H1 (cell line): ENCODE results near the gene IFTAP. TPM values are rescaled to one million over a fixed set of nuclear protein-coding genes. Genes with fewer than 3 reads are reported as not detected.

Source experiments
- CTCF ChIA-PET: fragments of 300-600 bp; sonication (Branson Sonifier 250); formaldehyde crosslinking; loops from one replicate; lab custom pipeline; 2021; ENCODE audit not compliant: partially characterized antibody; lab: Charles Lee
- POLR2A ChIA-PET: fragments of 300-600 bp; sonication (Branson Sonifier 250); formaldehyde crosslinking; loops from one replicate; lab custom pipeline; 2021; ENCODE audit warnings: inconsistent platforms; ENCODE audit not compliant: partially characterized antibody; lab: Charles Lee
- DNase-seq, 2 experiments: peaks; one replicate each; pipeline versions ENCODE4 v3.0.0 to v3.0.0-alpha.2; 2010 to 2022; ENCODE audit warnings: low spot score in 2 of 2, low read depth in 1 of 2, mixed read lengths in 1 of 2
- FAIRE-seq: peaks from 2 replicates; lab custom pipeline; 2011; peaks lifted over from hg19 to GRCh38; lab: Jason Lieb, UNC
- H2AFZ ChIP-seq: 2 replicates; pipeline ENCODE4 v1.8.1; 2012; ENCODE audit warnings: low read length, inconsistent platforms
- H2AK5ac ChIP-seq: 2 replicates; pipeline ENCODE4 v1.6.1; 2013; ENCODE audit warnings: low read depth, low read length
- H2BK120ac ChIP-seq: replicated peaks from 2 replicates; pipeline ENCODE3; 2013; ENCODE audit warnings: low read depth, low read length, inconsistent platforms
- H2BK12ac ChIP-seq: 2 replicates; pipeline ENCODE4 v1.6.1; 2013; ENCODE audit warnings: low read depth, low read length
- H2BK15ac ChIP-seq: 2 replicates; pipeline ENCODE4 v1.6.1; 2013; ENCODE audit warnings: low read length
- H2BK20ac ChIP-seq: 2 replicates; pipeline ENCODE4 v1.6.1; 2013; ENCODE audit warnings: low read length
- H2BK5ac ChIP-seq: 2 replicates; pipeline ENCODE4 v1.6.1; 2013; ENCODE audit warnings: low read depth, low read length
- H3K14ac ChIP-seq: 2 replicates; pipeline ENCODE4 v1.6.1; 2013; ENCODE audit warnings: inconsistent platforms; ENCODE audit not compliant: insufficient read length
- H3K18ac ChIP-seq: 2 replicates; pipeline ENCODE4 v1.6.1; 2013; ENCODE audit warnings: low read length; ENCODE audit errors: extremely low read depth
- H3K23ac ChIP-seq: 2 replicates; pipeline ENCODE4 v1.6.1; 2013; ENCODE audit warnings: inconsistent platforms; ENCODE audit not compliant: insufficient read length
- H3K23me2 ChIP-seq: 2 replicates; pipeline ENCODE4 v1.6.1; 2013; ENCODE audit warnings: low read depth, low read length
- H3K27ac ChIP-seq: 2 replicates; pipeline ENCODE4 v1.6.1; 2011; ENCODE audit warnings: low read depth, low read length, inconsistent platforms
- H3K27me3 ChIP-seq, 4 experiments: replicated peaks in 1 of 4; 1 replicate in 1 of 4; 2 replicates in 3 of 4; pipeline versions ENCODE4 v1.6.1 to v1.8.1; 2011 to 2013; ENCODE audit warnings: low read length in 3 of 4, mild to moderate bottlenecking in 3 of 4, inconsistent platforms in 2 of 4, mixed read lengths in 2 of 4, moderate library complexity in 1 of 4; ENCODE audit not compliant: control insufficient read depth in 3 of 4, insufficient read depth in 3 of 4; ENCODE audit errors: extremely low read depth in 1 of 4
- H3K36me3 ChIP-seq, 4 experiments: 2 replicates each; pipeline versions ENCODE4 v1.6.1 to v1.8.1; 2011 to 2013; ENCODE audit warnings: mild to moderate bottlenecking in 4 of 4, low read length in 3 of 4, moderate library complexity in 2 of 4, control low read depth in 1 of 4, inconsistent platforms in 1 of 4; ENCODE audit not compliant: insufficient read depth in 4 of 4, control insufficient read depth in 2 of 4
- H3K4ac ChIP-seq: replicated peaks from 2 replicates; pipeline ENCODE3; 2013; ENCODE audit warnings: low read length, low read depth, mixed read lengths, inconsistent platforms; ENCODE audit not compliant: insufficient read length
- H3K4me1 ChIP-seq, 4 experiments: replicated peaks in 1 of 4; 1 replicate in 1 of 4; 2 replicates in 3 of 4; pipeline versions ENCODE4 v1.6.1 to v1.8.1; 2011 to 2013; ENCODE audit warnings: low read length in 3 of 4, inconsistent platforms in 2 of 4, mixed read lengths in 1 of 4; ENCODE audit not compliant: insufficient read depth in 4 of 4, control insufficient read depth in 3 of 4
- H3K4me2 ChIP-seq, 2 experiments: 2 replicates each; pipeline versions ENCODE4 v1.6.1 to v1.8.1; 2011 to 2013; ENCODE audit warnings: low read depth in 2 of 2, low read length in 2 of 2, control low read depth in 1 of 2, inconsistent platforms in 1 of 2, mild to moderate bottlenecking in 1 of 2; ENCODE audit not compliant: insufficient read depth in 1 of 2
- H3K4me3 ChIP-seq, 4 experiments: fragments of 200-600, 300-600 bp in 1 of 4; sonication (generic), shearing (Covaris generic), sonication (Bioruptor Twin) in 1 of 4; 2 replicates each; pipeline versions ENCODE4 v1.5.1 to v1.8.1; 2011 to 2016; ENCODE audit warnings: low read length in 4 of 4, low read depth in 3 of 4, control low read depth in 2 of 4, inconsistent platforms in 2 of 4, mild to moderate bottlenecking in 2 of 4, mixed read lengths in 1 of 4, moderate library complexity in 1 of 4; ENCODE audit not compliant: insufficient read depth in 2 of 4; ENCODE audit errors: extremely low read depth in 1 of 4
- H3K56ac ChIP-seq: replicated peaks from 2 replicates; pipeline ENCODE3; 2013; ENCODE audit warnings: low read depth, mild to moderate bottlenecking, mixed read lengths, low read length, inconsistent platforms; ENCODE audit not compliant: insufficient read length
- H3K79me1 ChIP-seq: 2 replicates; pipeline ENCODE4 v1.6.1; 2013; ENCODE audit warnings: low read depth, low read length, control low read depth
- H3K79me2 ChIP-seq, 2 experiments: 2 replicates each; pipeline versions ENCODE4 v1.6.1 to v1.8.1; 2012 to 2013; ENCODE audit warnings: low read length in 2 of 2, mild to moderate bottlenecking in 2 of 2, inconsistent platforms in 1 of 2; ENCODE audit not compliant: insufficient read depth in 2 of 2, control insufficient read depth in 1 of 2
- H3K9ac ChIP-seq, 4 experiments: replicated peaks in 1 of 4; 1 replicate in 1 of 4; 2 replicates in 3 of 4; pipeline versions ENCODE4 v1.6.1 to v1.8.1; 2011 to 2013; ENCODE audit warnings: low read depth in 3 of 4, low read length in 3 of 4, control low read depth in 2 of 4, mild to moderate bottlenecking in 2 of 4, moderate library complexity in 2 of 4, inconsistent platforms in 1 of 4; ENCODE audit errors: extremely low read depth in 1 of 4
- H3K9me3 ChIP-seq, 2 experiments: 2 replicates each; pipeline versions ENCODE4 v1.6.1 to v1.8.1; 2012 to 2013; ENCODE audit warnings: mild to moderate bottlenecking in 2 of 2, moderate library complexity in 2 of 2, control low read depth in 1 of 2, inconsistent platforms in 1 of 2, low read depth in 1 of 2, low read length in 1 of 2, mixed read lengths in 1 of 2; ENCODE audit not compliant: insufficient read depth in 2 of 2
- H4K20me1 ChIP-seq, 2 experiments: replicated peaks in 1 of 2; 2 replicates each; pipeline versions ENCODE3 to v1.8.1; 2011 to 2013; ENCODE audit warnings: inconsistent platforms in 2 of 2, low read length in 2 of 2, mild to moderate bottlenecking in 1 of 2; ENCODE audit not compliant: insufficient read depth in 2 of 2, control insufficient read depth in 1 of 2
- H4K5ac ChIP-seq: 2 replicates; pipeline ENCODE4 v1.6.1; 2013; ENCODE audit warnings: low read length, low read depth, mixed read lengths, inconsistent platforms; ENCODE audit not compliant: insufficient read length
- H4K8ac ChIP-seq: 2 replicates; pipeline ENCODE4 v1.8.0; 2013; ENCODE audit warnings: mild to moderate bottlenecking, moderate library complexity, low read length, inconsistent platforms; ENCODE audit not compliant: insufficient read depth; ENCODE audit errors: extremely low read depth
- H4K91ac ChIP-seq: replicated peaks from 2 replicates; pipeline ENCODE3; 2013; ENCODE audit warnings: low read length, mixed read lengths, inconsistent platforms; ENCODE audit not compliant: insufficient read length
- POLR2AphosphoS5 ChIP-seq: IDR thresholded peaks from 2 replicates; pipeline ENCODE4 v1.6.1; 2011; ENCODE audit warnings: low read depth, low read length
- TEAD4 ChIP-seq: IDR thresholded peaks from 2 replicates; pipeline ENCODE4 v1.6.1; 2012; ENCODE audit warnings: low read depth, low read length, inconsistent platforms, mixed read lengths
- WGBS, 2 experiments: shearing (Covaris generic) in 1 of 2; methylation state at CpG; one replicate each; pipeline versions ENCODE4 v1.1.6 to v1.1.7; 2013 to 2015; ENCODE audit warnings: low lambda C conversion rate in 2 of 2, mixed read lengths in 2 of 2, inconsistent platforms in 1 of 2, low coverage in 1 of 2, missing lambda C conversion rate in 1 of 2; ENCODE audit not compliant: insufficient replicate concordance in 2 of 2, insufficient coverage in 1 of 2, insufficient read length in 1 of 2; ENCODE audit errors: extremely low coverage in 1 of 2, missing lambda C conversion rate in 1 of 2; 5-methylcytosine and 5-hydroxymethylcytosine counted together
- polyA plus RNA-seq, 7 experiments: library from polyadenylated mRNA; depleted of rRNA in 3 of 7; stranded (reverse) in 5 of 7; unstranded in 2 of 7; fragments of >200 nt in 5 of 7; fragments of 200-250 nt in 2 of 7; gene quantifications; 1 replicate in 5 of 7; 2 replicates in 1 of 7; 4 replicates in 1 of 7; pipeline versions ENCODE4 v1.2.1 to v1.2.3, GENCODE V29; 2011 to 2013; ENCODE audit warnings: missing spikeins in 2 of 7, mixed read lengths in 2 of 7
- total RNA-seq: library from RNA; stranded (reverse); fragmentation: NEBNext Ultra II Directional; extraction: Animal tissue kit (Norgen Biotek cat#: 25700); gene quantifications from 2 replicates; pipeline ENCODE4 v1.2.1, GENCODE V29; 2021

Gene IFTAP
- total and polyA plus RNA-seq, 2 of the 8 experiments (the other 6 are each of a cell fraction or from before 2014, with no cell fraction given) = 21.2 to 23.9 TPM

DNA sequence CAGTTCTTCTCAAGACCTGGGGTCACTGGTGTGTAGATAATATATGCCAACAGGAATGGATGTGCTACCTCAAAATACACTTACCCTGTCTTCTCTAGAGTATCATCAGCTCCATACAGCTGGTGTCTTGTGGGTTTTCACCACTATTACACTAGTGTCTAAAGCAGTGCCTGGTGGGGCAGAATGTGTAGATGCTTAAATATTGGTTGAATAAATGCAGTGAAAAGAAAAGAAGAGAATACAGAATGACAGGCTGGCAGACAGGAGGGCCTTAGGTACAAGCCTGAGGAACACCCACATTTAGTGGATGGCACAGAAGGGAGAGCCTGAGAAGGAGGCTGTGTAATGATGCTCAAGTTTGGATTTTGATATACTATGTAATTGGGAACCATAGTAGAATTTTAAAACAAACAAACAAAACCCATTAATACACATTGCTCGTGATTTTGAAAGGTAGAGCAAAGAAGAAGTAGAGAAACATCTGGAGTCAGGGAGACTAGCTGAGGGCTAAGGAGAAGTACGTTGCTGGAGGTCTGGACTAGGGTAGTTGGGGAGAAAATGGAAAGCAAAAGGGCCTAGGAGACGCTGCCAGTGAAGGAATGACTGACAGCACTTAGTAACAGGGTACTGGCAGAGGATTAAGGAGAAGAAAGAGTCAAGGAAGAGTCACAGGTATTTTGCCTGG lies 24.2 kb downstream of the IFTAP start:
- no peak overlapping the region for H3K9ac ChIP-seq
- POLR2A ChIA-PET = no interaction called here

More for the DNA sequence above, 24.2 kb downstream of the IFTAP start:
- Histone ChIP-seq H3K79me1 (no peaks in the 10 kb centered on the region), H3K4me3 (no peak overlapping the region), H3K14ac (no peak overlapping the region), H2BK12ac (no peak overlapping the region), H3K4me2 (no peak overlapping the region), H2BK5ac (no peak overlapping the region)
- TF ChIP-seq POLR2AphosphoS5 = no peak
- TF ChIP-seq TEAD4 = no peak
- TF ChIP-seq, all 59 proteins: peak for 0
- Histone ChIP-seq H4K8ac (no peak overlapping the region), H3K56ac (no peak overlapping the region), H3K79me2 (no peaks in the 10 kb centered on the region), H4K5ac (no peak overlapping the region), H4K91ac (no peak overlapping the region), H3K36me3 (no peaks in the 10 kb centered on the region), H3K23ac (no peak overlapping the region), H4K20me1 (no peaks in the 10 kb centered on the region), H3K9me3 (no peaks in the 10 kb centered on the region), H3K27me3 (no peaks in the 10 kb centered on the region), H3K4ac (no peak overlapping the region), H2AK5ac (no peak overlapping the region), H3K23me2 (no peaks in the 10 kb centered on the region), H2BK20ac (no peak overlapping the region), H2BK15ac (no peak overlapping the region), H3K18ac (no peak overlapping the region), H3K4me1 (no peaks in the 10 kb centered on the region), H2AFZ (no peak overlapping the region), H3K27ac (no peak overlapping the region), H2BK120ac (no peak overlapping the region)
- CTCF ChIA-PET = interaction anchor here (1.1 to 3.5 kb wide), 4 partner anchors 45 to 129 kb away, joined by 4 to 25 read pairs (median 9); no protein-coding TSS in a partner anchor
- 91% methylated on average over 3 of the region's 3 CpGs; no CpG with 5 or more reads in 1 of the 2 experiments for WGBS, 2 experiments
- DNase-seq (no peak), FAIRE-seq (no peak)
